Measurements from ENCODE around the gene AKAP8.
"Not testable (repeated sequence)": the region's sequence is repeated elsewhere in the genome, so short reads cannot be mapped to it uniquely, and the experiment has no call there.

AKAP8 gene

DNA sequence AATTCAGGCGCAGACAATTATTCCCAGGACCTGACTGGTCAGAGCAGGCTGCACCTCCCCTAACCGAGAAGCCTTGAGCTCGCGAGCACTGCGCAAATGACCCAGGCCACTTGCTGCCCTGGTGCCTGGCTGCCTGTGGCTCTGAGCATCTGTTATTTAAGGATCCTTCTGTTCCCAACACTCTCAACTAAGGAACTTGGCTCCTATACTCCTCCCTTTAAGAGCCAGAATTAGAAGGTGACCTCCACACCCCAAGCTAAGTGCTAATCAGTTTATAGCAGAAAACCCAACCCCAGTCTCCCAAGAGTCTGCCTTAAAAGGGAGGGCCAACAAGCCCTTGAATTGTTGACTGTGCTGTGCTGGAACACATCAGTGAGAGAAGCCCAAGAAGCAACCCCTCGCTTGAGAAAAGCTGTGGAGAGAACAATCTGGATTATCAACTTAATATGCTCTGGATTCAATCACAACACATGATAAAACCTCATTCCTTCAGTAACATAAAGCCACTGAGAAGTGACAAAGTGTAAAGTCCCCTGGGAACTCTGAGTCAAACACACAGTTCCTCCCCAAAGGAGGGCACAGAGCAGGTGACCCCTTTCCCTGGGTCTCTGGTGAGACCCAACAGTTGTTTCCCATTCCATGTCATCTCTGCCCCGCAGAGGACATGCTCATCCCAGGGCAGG, 24.7 kb upstream of the AKAP8 start:
- no peak for DNase-seq (ENCODE audit: low read depth)

DNA sequence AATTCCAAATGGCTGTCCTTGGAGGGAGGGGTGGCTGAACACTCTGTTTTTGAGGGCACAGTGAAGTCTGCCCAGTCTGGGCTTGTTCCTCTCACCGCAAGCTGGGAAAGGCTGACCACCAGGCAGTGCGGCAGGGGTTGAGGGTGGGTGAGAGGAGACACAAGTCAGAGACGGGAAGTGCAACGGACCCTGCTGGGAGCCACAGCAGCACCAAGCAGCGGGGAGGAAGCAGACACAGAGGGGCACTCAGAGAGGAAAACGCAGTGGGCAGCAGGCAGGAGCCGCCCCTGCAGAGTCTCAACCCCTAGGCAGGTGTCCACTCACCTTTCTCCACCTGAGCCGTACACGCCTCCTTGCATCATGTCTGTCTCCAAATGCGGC, 23.6 kb upstream of the AKAP8 start:
- DNase-seq (ENCODE audit: low read depth), result no peak

DNA sequence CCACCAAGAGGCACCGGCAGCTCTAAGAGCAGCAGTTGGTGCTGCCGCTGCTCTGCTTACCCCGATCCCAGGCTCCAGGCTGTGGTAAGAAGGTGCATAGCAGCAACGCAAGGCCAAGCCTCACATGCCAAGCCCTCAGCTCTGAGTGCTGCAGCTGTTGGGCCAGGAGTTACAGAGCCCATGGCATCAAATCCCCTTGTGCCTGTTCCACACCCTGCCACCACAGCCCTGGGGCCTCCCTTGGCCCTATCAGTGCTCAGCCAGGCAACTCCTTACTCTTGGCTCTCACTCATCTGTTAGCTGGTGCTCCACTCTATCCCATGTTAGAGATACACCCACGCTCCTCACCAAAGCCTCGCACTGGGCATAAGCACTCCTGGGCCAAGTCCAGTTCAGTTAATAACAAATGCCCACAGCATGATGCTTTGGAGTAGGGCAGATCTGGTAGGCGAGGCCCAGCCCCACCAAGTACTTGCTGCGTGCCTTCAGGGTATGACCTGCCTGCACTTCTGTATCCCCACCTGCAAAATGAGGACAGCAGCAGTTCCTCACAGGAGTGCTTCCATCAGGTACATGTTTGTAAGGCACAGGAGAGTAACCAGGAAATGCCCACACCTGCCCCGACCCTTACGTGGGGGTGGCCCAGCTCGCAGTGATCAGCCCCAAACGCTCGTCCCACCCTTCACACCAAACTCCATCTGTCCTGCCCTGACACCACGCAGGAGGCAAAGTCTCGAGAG, 23.0 kb upstream of the AKAP8 start:
- DNase-seq (ENCODE audit: low read depth), result no peak

DNA sequence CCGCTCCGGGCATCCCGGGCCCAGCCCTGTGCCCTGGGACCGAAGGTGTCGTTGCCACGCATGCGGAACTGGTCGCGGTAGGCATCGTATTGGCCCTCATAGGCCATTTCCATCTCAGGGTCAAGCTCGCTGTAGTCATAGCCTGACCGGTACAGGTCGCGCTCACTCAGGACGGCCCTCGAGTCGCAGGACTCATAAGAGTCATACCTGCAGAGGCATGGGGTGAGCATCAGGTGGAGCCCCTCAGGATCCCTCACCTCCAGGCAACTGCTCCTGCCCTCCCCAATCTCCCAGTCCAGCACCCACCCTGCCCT, 21.8 kb upstream of the AKAP8 start:
- DNase-seq (ENCODE audit: low read depth), result no peak

DNA sequence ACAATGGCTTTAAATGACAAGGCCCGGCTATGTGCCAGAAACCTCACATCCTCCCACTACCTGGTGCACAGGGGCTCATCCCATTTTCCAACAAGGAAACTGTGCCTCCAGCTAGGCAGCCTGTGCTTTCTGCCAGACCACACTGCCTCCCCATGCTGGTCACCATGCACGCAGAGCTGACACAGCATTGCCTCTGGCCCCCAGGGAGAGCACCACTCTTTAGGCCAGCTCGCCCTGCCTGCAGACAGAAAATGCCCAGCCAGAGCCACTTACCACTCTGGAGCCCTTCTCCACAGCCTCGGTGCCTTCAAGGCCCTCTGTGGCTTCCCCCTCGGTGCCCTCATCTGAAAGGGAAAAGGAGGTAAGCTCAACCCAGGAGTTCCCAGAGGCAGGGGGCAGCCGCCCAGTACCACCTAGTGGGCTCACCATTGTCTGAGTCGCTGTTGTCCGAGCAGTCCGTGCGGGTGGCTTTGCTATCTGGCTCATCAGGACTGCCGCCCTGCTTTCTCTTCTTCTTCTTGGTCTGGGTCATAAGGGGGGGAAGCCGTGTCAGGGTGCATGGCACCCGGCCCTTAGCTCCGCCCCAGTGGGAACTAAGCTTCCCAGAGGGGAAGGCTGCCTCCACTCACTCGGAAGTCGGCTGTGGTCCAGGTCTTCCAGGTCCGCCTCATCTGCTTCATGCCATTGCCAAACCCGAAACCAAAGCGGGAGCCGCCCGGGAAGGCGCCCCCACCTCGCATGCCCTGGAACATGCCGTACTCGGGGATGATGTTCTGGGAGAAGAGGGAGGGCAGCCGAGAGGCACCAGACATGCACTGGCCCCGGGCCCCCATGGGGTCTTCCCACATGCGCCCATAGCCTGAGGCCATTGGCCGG, 21.2 kb upstream of the AKAP8 start:
- DNase-seq (ENCODE audit: low read depth), result no peak

DNA sequence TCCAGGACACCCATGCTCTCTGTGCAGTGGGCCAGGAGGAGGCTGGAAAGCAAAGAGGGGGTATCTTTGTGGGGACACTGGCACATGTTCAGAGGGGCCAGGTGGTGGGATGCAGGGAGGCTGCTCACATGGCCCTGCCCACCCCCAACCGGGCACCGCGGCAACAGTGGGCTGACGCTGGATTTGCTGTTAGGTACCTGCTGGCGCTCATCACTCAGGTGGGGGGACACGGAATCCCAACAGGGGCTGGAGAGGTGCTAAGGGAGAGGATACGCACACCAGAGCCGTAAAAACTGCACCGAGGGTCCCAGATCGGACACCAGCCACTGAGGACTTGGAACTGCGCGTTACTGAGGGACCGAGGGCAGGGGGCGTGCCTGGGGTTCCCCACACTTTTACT, 20.0 kb upstream of the AKAP8 start:
- DNase-seq (ENCODE audit: low read depth), result no peak

DNA sequence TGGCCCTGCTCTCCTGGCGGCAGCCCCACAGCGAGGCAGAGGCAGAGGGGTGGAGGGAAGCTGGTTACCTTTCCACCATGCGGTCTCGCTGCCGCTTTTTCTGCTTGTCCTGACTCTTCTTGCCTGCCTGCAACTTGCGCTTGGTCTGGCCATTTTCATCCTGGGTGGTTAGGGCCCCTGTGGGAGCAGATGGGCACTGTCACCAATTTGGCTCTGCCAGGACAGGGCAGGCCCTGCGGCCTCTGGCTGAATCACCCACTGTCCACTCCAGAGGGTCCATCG, 19.6 kb upstream of the AKAP8 start:
- no peak for DNase-seq (ENCODE audit: low read depth)

DNA sequence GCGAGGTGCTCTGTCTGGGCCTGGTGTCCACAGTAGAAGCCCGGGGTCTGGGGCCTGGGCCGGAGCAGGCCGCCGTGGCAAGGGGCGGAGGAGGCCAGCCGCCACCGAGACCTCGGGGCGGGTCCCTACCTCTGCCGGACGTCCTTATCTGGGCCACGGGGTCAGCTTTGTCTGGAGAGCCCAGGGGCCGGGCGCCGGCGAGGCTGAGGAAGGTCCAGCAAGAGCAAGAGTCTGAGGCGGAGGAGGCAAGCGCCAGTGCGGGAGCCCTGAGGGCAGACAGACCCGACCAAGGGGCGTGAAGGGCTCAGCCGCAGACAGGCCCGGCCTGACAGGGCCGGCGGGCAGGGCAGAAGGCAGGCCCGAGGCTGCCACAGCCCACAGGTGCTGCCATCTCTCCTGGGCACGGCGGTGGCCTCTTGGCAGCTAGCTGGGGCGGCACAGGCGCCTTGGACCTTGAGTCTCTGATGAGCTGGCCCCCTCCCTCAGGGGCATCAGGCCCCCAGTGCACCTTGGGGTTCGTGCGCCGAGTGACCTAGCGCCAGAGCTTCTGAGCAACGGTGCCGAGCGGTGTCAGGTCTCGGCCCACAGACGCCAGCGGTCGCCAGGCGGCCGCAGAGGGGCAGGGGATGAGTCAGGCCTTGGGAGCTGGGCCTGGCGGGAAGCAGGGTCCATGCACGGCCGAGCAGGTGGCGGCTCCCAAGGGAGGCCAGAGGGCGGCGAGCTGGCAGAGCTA, 19.1 kb upstream of the AKAP8 start:
- no peak for DNase-seq (ENCODE audit: low read depth)

DNA sequence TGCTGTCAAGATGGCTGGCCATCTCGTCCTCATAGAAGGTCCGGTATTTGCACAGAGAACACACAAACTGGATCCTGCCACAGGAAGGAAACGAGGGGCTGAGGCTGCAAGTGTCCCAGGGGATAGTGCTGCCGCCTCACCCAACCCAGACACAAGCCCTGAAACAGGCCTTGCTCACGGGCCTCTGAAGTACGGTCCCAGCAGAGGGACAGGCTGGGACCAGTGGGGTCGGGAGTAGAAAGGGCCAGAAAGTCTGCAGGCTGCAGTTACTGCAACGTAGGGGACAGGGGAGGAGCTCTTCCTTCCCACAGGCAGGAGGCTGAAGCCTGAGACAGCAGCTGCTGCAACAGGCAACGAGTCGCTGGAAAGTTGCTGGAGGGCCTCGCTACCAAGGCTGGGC, 18.2 kb upstream of the AKAP8 start:
- DNase-seq (ENCODE audit: low read depth), result no peak

DNA sequence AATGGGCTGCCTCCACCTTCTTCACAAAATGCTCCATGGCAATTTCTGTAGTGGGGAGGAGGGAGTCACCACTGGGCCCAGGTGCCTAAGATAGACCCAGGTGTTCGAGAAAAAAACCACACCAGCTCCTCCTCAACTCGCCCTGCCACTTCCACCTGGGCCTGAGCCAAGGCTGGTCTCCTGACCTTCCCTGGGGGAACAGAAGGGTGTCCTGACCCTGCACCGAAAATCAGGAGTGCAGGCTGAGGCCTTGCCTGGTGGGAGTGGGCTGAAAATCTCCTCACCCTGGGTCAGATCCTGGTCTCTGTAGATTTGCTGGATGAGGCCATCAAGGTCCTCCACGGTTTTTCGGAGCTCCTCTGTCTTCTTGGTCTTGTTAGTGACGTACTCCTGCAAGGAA, 17.6 kb upstream of the AKAP8 start:
- no peak for DNase-seq (ENCODE audit: low read depth)

DNA sequence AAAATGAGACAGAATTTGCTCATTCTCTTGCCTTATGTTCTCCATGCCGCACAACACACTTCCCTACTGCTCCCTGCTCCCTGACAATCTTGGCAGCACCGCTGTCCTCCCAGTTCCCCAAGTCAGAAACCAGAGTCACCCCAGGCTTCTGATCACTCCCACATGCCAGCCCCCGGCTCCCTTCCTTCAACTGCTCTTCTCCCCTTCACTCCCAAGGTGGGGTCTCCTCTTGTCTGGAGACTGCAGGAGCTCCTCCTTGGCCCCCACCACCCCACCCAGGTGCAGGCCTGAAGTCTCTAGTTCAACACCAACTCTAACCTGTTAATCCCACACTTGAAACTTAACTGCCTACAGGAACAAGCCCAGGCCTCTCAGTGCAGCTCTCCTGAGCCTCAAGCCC, 16.8 kb upstream of the AKAP8 start:
- no peak for DNase-seq (ENCODE audit: low read depth)

DNA sequence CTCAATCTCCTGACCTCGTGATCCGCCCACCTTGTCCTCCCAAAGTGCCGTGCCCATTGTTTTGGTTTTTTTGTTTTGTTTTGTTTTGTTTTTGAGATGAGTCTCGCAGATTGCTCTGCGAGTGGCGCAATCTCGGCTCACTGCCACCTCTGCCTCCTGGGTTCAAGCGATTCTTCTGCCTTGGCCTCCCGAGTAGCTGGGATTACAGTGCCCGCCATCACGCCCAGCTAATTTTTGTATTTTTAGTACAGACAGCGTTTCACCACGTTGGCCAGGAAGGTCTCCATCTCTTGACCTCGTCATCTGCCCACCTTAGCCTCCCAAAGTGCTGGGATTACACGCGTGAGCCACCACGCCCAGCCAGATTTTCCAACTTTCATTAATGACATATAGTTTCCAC, 15.7 kb upstream of the AKAP8 start:
- DNase-seq (ENCODE audit: low read depth), result not testable (repeated sequence)

DNA sequence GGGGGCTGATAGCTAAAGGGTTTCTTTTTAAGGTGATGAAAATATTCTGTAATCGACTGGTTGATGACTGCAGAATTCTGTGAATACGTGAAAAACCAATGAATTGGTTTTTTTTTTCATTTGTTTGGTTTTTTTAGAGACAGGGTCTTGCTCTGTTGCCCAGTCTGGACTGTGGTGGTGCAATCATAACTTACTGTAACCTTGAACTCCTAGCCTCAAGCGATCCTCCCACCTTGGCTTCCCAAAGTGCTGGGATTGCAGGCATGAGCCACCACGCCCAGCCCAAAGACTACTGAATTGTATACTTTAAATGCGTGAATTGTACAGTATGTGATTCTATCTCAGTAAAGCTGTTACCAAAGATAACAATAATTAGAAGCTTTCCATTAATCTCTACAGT, 14.8 kb upstream of the AKAP8 start:
- DNase-seq (ENCODE audit: low read depth), result no peak

DNA sequence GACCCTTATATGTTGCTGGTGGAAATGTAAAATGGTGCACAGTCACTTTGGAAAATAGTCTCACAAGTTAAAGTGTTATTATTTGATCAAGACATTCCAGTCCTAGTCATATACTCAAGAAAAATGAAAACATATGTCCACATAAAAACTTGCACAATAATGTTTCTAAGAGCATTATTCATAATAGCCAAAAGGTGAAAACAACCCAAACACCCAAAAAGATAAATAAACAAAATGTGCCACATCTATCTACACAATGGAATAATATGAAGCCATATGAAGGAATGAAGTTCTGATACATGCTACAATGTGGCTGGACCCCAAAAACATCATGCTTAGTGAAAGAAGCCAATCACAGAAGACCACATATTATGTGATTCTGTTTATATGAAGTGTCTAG, 14.4 kb upstream of the AKAP8 start:
- DNase-seq (ENCODE audit: low read depth), result no peak

DNA sequence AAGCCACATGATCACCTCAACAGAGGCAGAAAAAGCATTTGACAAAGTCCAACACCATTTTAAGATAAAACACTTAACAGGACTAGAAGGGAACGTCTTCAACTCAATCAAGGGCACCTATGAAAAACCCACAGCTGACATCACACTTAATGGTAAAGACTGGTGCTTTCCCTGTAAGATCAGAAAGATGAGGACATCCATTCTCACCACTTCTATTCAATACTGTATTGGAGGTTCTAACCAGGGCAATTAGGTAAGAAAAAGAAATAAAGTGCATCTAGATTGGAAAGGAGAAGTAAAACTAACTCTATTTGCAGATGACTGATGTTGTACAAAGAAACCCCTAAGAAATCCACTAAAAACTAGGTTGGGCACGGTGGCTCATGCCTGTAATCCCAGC, 11.2 kb upstream of the AKAP8 start:
- no peak for DNase-seq (ENCODE audit: low read depth)

DNA sequence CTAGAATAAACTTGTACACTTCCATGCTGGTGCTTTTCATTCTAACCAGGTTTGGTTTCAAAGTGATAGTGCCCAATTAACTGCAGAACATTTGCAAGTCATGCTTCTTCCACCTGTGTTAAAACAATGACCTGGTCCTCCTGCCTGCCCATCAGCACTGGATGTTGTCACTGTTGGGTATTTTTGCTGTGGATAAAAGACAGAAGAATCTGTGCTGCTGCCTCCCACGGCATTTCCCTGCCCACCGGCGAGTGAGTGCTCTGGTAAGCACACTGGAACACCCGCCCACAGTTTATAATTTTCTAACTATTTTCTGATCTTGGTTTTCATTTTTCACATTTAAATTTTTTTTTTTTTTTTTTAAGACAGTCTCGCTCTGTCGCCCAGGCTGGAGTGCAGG, 2.3 kb upstream of the AKAP8 start:
- no peak for DNase-seq (ENCODE audit: low read depth)

DNA sequence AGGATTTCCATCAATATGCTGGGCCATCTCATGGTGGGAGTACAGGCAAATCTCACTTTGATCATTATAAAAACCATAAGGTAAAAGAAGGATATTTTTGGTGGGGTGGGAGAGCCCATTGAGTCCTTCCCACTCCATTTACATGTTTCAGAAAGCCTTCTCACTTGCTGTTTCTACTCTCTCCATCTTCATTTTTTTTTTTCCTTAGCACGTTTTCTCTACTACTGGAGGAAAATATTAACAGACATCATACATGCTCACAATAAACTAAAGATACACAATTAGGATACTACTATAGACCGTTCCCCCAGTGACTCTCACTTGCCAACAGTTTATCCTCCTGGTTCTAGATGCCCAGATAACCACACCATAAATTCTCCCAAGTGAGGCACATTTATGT, 1.8 kb upstream of the AKAP8 start:
- no peak for DNase-seq (ENCODE audit: low read depth)

DNA sequence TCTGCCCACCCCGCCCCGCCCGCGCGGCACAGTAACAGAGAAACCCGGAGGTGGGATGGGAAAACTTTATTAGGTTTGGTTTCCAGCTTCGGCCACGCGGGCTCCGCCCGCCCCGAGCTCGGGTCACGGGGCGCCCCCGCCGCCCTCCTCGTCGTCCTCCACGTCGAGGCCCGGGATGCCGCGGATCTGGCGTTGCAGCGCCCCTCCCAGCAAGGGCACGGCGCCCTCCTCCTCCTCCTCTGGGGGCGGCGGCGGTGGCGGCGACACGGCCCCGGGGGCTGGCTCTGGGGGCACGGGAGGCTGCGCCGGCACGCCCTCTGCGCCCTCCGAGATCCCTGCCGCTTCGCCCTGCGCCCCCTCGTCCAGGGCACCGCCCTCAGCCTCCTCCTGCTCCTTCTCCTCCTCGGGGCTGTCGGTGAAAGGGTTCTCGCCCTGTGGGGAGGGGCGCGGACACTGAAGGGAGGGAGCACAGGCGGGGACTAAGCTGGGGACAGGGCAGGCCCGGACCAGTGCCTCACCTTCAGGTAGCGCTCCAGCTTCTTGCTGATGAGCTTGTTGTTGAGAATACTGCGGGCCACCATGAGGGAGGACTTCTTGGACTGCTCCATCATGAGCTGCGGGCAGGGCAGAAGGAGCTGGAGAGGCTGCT, 536 bp upstream of the AKAP8 start:
- no peak for DNase-seq (ENCODE audit: low read depth)

DNA sequence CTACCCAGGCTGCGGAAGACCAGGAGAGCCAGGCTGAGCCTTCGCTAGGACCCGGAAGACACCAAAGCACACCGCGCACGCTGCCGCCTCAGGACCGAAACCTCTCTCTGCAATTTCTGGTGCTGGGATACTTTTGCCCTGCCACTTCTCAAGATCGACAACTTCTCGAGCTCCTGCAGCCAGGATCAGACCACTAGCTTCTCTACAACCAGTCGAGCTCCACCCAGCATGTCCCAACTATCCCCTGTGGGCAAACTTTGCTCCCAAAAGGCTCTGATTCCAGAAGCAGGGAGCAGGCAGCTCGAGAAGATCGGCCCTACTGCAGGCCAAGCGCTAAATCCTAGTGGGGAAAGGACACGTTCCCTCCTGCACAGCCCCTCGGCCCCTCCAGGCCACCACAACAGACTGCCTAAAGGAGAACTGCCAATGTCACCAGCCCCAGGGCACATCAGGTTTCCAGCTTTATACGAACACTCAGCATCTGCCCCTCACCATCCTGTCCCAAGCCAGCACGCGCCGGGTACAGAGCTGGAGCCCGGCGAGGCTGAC, 979 bp downstream of the AKAP8 start:
- peak; percentile 40 for DNase-seq (ENCODE audit: low read depth)

DNA sequence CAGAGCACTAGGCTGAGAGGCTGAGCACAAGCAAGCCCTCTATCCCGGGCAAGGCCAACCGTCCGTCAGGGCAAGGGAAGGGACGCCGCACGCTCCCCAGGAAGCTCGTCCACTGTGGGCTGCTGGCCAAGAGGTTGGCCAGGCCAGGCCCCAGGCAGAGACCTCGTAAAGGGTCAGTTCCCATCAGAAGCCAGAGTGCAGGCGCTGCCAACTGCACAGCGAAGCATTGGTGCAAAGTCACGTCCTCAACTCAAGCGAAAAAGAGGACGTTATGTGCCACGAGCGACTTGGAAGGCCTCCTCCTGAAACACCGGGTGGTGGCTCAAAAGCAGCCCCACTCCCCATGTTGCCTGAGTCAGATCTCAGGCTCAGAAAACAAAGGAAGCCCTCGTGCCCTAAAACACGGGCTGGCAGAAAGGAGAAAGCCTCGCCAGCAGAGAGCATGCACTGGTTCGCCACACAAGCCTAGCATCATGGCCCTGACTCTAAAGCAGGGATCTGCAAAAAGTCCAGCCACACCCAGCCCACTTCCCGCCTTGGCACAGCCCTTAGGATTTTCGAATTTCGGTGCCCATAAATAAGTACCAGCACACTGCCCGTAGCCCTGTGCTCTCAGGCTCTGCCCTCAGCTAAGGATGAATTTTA, 4.7 kb downstream of the AKAP8 start:
- no peak for DNase-seq (ENCODE audit: low read depth)

DNA sequence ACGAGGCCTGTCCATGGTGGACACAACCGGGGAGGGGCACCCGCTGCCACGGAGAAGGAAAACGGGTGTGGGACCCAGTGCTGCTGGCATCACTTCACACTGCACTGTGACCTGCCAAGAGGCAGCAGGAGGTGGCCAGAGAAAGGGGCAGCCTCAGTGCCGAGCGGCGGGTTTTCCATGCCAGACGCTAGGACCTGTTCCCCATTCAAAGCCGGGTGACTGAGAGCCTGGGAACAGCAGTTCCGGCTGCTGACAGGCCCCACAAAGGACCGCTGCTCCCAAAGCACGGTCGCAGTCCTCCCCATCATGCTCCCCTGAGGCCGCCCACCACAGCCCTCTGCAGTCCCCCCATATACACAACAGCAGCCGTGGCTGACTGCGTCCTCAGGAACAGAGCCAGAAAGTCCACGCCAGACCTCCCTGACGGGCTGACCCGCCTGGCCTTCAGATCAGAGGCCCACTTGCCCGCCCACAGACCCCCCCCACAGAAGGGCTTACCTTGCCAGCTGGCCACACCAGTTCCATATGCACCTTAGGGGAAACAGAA, 5.4 kb downstream of the AKAP8 start:
- no peak for DNase-seq (ENCODE audit: low read depth)

All from activated T-cell treated with anti-CD3 and anti-CD28 coated beads for 24 hours (primary cell).